ENCODE measurements around the gene TMEM39A.

GRCh38 chr3:119433613-119434325 is 29.6 kb downstream of the TMEM39A start:
- TF ChIP-seq ATF3 (IDR thresholded peaks at IDR 0.05) (no peak), SP1 (IDR thresholded peaks at IDR 0.05) (no peak), EGR1 (IDR thresholded peaks at IDR 0.05; ENCODE audit: low read depth in 2 of 2) (no peak)
- TF ChIP-seq, protein P1, sequence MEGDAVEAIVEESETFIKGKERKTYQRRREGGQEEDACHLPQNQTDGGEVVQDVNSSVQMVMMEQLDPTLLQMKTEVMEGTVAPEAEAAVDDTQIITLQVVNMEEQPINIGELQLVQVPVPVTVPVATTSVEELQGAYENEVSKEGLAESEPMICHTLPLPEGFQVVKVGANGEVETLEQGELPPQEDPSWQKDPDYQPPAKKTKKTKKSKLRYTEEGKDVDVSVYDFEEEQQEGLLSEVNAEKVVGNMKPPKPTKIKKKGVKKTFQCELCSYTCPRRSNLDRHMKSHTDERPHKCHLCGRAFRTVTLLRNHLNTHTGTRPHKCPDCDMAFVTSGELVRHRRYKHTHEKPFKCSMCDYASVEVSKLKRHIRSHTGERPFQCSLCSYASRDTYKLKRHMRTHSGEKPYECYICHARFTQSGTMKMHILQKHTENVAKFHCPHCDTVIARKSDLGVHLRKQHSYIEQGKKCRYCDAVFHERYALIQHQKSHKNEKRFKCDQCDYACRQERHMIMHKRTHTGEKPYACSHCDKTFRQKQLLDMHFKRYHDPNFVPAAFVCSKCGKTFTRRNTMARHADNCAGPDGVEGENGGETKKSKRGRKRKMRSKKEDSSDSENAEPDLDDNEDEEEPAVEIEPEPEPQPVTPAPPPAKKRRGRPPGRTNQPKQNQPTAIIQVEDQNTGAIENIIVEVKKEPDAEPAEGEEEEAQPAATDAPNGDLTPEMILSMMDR (IDR thresholded peaks at IDR 0.05; ENCODE audit: low read depth, low read length, missing input control): no peak
- TF ChIP-seq, protein P2, sequence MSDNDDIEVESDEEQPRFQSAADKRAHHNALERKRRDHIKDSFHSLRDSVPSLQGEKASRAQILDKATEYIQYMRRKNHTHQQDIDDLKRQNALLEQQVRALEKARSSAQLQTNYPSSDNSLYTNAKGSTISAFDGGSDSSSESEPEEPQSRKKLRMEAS (IDR thresholded peaks at IDR 0.05): no peak

Data from liver (tissue), 3 donors.